Liver (tissue), 3 donors: ENCODE measurements around the gene IGLL5.

ENCODE experiments used
- ATF3 ChIP-seq: IDR thresholded peaks from 2 replicates; pipeline ENCODE4 v1.6.1; 2016; ENCODE audit warnings: antibody characterized with exemption
- CTCF ChIP-seq: fragments of 150-350 bp; IDR thresholded peaks from 2 replicates; pipeline ENCODE4 v1.5.1; 2017; ENCODE audit warnings: improper control_type of control experiment, low read depth, low read length; ENCODE audit not compliant: missing input control
- EGR1 ChIP-seq, 2 donors: IDR thresholded peaks; 2 replicates each; pipeline ENCODE4 v1.6.1; 2016 to 2018; ENCODE audit warnings: antibody characterized with exemption in 2 of 2, low read depth in 2 of 2
- HNF4G ChIP-seq: IDR thresholded peaks from 2 replicates; pipeline ENCODE4 v1.6.1; 2016; ENCODE audit warnings: antibody characterized with exemption
- MAX ChIP-seq: IDR thresholded peaks from 2 replicates; pipeline ENCODE4 v1.6.1; 2016; ENCODE audit warnings: antibody characterized with exemption
- SP1 ChIP-seq: IDR thresholded peaks from 2 replicates; pipeline ENCODE4 v1.6.1; 2018; ENCODE audit warnings: antibody characterized with exemption, mild to moderate bottlenecking
- TAF1 ChIP-seq: conservative IDR thresholded peaks from 2 replicates; pipeline ENCODE4 v1.6.1; 2016; ENCODE audit warnings: antibody characterized with exemption, mild to moderate bottlenecking
- YY1 ChIP-seq: IDR thresholded peaks from 2 replicates; pipeline ENCODE4 v1.6.1; 2016; ENCODE audit warnings: antibody characterized with exemption, mild to moderate bottlenecking
- TF ChIP-seq, protein P1 (sequence below): IDR thresholded peaks from 2 replicates; pipeline ENCODE4 v1.6.1; 2016; ENCODE audit warnings: antibody characterized with exemption
- donor health status: healthy.
- donor health status: healthy.

DNA sequence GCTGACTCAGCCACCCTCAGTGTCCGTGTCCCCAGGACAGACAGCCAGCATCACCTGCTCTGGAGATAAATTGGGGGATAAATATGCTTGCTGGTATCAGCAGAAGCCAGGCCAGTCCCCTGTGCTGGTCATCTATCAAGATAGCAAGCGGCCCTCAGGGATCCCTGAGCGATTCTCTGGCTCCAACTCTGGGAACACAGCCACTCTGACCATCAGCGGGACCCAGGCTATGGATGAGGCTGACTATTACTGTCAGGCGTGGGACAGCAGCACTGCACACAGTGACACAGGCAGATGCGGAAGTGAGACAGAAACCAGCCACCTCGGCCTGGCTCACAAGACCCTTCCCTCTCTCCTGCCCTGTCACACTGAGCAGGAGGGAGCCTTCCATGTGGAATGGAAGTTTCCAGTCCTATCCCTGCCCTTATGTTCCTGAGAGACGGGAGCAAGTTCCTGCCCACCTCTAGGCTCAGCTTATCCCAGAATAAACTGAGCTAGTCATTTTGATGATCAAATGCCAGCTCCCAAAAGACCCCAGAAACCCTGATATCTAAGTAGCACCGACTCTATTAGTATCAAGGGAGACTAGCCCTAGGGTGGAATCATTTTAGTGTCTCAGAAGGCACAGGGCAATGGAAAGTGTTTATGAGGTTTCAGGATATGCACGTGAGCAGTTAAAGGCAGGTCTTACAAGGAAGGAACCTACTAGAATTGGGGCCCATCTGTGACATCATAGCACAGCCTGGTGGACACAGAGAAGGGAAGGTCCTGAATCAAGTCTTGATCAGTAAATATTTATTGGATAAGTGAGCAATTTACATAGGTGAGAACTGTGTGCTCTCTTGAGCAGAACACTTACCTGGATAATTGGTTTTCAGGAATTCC is 6.3 kb upstream of the IGLL5 start:
- no peak for TF ChIP-seq HNF4G
- no peak for TF ChIP-seq CTCF
- no peak for TF ChIP-seq MAX
- TF ChIP-seq, protein P1, sequence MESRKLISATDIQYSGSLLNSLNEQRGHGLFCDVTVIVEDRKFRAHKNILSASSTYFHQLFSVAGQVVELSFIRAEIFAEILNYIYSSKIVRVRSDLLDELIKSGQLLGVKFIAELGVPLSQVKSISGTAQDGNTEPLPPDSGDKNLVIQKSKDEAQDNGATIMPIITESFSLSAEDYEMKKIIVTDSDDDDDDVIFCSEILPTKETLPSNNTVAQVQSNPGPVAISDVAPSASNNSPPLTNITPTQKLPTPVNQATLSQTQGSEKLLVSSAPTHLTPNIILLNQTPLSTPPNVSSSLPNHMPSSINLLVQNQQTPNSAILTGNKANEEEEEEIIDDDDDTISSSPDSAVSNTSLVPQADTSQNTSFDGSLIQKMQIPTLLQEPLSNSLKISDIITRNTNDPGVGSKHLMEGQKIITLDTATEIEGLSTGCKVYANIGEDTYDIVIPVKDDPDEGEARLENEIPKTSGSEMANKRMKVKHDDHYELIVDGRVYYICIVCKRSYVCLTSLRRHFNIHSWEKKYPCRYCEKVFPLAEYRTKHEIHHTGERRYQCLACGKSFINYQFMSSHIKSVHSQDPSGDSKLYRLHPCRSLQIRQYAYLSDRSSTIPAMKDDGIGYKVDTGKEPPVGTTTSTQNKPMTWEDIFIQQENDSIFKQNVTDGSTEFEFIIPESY, result no peak
- TF ChIP-seq TAF1, result no peak
- no peak for TF ChIP-seq SP1
- TF ChIP-seq YY1, result no peak
- TF ChIP-seq EGR1 (IDR thresholded peaks at IDR 0.05; ENCODE audit: low read depth in 2 of 2), result no peak
- TF ChIP-seq ATF3, result no peak
